Vagina (tissue), 2 donors: ENCODE data around the gene TUG1. TPM values are rescaled to one million over a fixed set of nuclear protein-coding genes. Genes with fewer than 3 reads are reported as not detected.

Source experiments
- DNase-seq, 2 donors: peaks; one replicate each; pipeline ENCODE4 v3.0.0-alpha.2; 2017; ENCODE audit errors: extremely low spot score in 2 of 2
- H3K27ac ChIP-seq: fragments of 200-600 bp; sonication (generic); one replicate; pipeline ENCODE4 v1.5.1; 2019
- H3K27me3 ChIP-seq: fragments of 200-600 bp; sonication (generic); one replicate; pipeline ENCODE4 v1.5.1; 2019
- H3K36me3 ChIP-seq, 2 donors: fragments of 200-600 bp; sonication (generic); one replicate each; pipeline ENCODE4 v1.5.1; 2017 to 2019
- H3K4me1 ChIP-seq: fragments of 200-600 bp; sonication (generic); one replicate; pipeline ENCODE4 v1.5.1; 2019
- H3K4me3 ChIP-seq, 2 donors: fragments of 200-600 bp; sonication (generic); 1 replicate in 1 of 2; 2 replicates in 1 of 2; pipeline ENCODE4 v1.5.1; 2016 to 2019
- H3K9me3 ChIP-seq: fragments of 200-600 bp; sonication (generic); one replicate; pipeline ENCODE4 v1.5.1; 2019
- POLR2A ChIP-seq, 2 donors: fragments of 450-650 bp; IDR thresholded peaks; one replicate each; pipeline ENCODE4 v1.6.1; 2017; ENCODE audit warnings: antibody characterized with exemption in 2 of 2, mild to moderate bottlenecking in 2 of 2, moderate library complexity in 2 of 2
- POLR2AphosphoS5 ChIP-seq, 2 donors: sonication (generic); formaldehyde crosslinking; IDR thresholded peaks; one replicate each; pipeline ENCODE4 v1.9.0; 2017; ENCODE audit warnings: antibody characterized with exemption in 2 of 2, mild to moderate bottlenecking in 2 of 2, low read depth in 1 of 2; ENCODE audit not compliant: insufficient read depth in 1 of 2
- intact Hi-C: fragments of 100-400 bp; cut with DNase I; formaldehyde crosslinking; loops from one replicate; pipeline ENCODE4 v1.15.1; 2023
- total RNA-seq: library from RNA; depleted of rRNA; stranded (reverse); fragments of >200 nt; gene quantifications from one replicate; pipeline ENCODE4 v1.2.3, GENCODE V29; 2016
- TF ChIP-seq, protein P1 (sequence below), 3 experiments: fragments of 450-650 bp in 2 of 3; fragments of 200-600 bp in 1 of 3; sonication (generic) in 1 of 3; IDR thresholded peaks; one replicate each; pipeline ENCODE4 v1.5.1; 2017 to 2019; ENCODE audit warnings: antibody characterized with exemption in 3 of 3, mild to moderate bottlenecking in 2 of 3, moderate library complexity in 2 of 3

Gene TUG1
- total RNA-seq, 1 donor from 2014 or later, result 85.0 TPM

DNA sequence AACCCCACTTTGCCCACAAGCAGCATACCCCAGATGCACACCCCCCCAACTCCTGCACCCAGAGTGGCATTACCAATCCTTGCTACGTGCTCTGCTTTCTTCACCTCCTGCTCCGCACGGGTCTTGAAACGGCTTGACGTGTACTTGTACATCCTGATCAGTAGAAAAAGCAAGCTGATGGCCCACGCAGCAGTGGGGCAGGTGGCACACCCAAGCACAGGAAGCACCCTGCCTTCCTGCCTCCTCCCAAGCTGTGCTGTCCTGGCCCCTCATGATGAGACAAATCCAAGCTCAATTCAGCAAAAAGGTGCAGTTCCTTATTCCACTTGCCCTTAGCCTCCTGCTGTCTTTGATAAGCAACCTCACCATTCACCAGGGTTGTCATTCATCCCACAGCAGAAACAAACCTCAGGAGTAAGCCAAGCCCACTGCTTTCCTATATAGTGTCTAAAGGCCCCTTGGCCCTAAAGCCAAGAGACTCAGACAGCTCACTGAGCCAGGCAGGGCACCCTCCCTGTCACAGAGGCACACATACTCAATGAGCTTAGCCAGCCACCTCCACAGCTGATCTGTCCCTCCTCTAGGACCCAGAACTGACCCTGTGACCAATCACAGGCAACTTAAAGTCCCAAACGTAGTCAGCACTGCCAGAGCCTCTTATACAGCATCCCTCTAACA, 28.2 kb upstream of the TUG1 start:
- intact Hi-C loops, result no loop called here
- Histone ChIP-seq H3K36me3 (peaks cover 0 to 93% of the 10 kb centered on the region in 2 donors), H3K27ac (no peak overlapping the region), H3K27me3 (no peaks in the 10 kb centered on the region), H3K4me3 (no peak overlapping the region), H3K4me1 (no peaks in the 10 kb centered on the region), H3K9me3 (no peaks in the 10 kb centered on the region)
- no peak for DNase-seq
- TF ChIP-seq, protein P1, sequence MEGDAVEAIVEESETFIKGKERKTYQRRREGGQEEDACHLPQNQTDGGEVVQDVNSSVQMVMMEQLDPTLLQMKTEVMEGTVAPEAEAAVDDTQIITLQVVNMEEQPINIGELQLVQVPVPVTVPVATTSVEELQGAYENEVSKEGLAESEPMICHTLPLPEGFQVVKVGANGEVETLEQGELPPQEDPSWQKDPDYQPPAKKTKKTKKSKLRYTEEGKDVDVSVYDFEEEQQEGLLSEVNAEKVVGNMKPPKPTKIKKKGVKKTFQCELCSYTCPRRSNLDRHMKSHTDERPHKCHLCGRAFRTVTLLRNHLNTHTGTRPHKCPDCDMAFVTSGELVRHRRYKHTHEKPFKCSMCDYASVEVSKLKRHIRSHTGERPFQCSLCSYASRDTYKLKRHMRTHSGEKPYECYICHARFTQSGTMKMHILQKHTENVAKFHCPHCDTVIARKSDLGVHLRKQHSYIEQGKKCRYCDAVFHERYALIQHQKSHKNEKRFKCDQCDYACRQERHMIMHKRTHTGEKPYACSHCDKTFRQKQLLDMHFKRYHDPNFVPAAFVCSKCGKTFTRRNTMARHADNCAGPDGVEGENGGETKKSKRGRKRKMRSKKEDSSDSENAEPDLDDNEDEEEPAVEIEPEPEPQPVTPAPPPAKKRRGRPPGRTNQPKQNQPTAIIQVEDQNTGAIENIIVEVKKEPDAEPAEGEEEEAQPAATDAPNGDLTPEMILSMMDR (IDR thresholded peaks at IDR 0.05), result no peak
- no peak for TF ChIP-seq POLR2AphosphoS5 (IDR thresholded peaks at IDR 0.05; ENCODE audit: insufficient read depth in 1 of 2, low read depth in 1 of 2)
- no peak for TF ChIP-seq POLR2A (IDR thresholded peaks at IDR 0.05)

DNA sequence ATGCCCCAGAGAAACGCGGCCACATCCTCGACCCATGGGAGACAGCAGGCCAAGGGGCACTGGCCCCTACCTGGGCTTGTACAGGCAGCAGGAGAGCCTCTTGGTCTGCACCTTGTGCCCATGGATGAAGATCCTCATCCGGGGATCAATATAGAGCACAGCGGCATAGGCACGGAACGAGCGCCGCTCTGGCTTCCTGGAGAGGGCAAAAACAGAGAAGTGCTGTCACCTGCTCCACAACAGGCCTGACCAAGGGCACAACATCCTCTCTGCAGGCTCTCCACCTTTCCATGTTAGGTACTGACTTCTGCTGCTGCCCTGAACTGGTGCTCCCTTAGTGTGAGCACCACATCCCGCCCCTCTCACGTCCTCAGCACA, 27.7 kb upstream of the TUG1 start:
- H3K9me3 ChIP-seq, result no peaks in the 10 kb centered on the region
- peaks cover 0 to 94% of the 10 kb centered on the region in 2 donors for H3K36me3 ChIP-seq
- no peaks in the 10 kb centered on the region for H3K27me3 ChIP-seq
- TF ChIP-seq, protein P1 (IDR thresholded peaks at IDR 0.05), result no peak
- DNase-seq, result no peak
- peaks cover under 1% of the 10 kb centered on the region for H3K4me1 ChIP-seq
- intact Hi-C loops, result no loop called here
- H3K27ac ChIP-seq, result no peak overlapping the region
- H3K4me3 ChIP-seq, result no peak overlapping the region

DNA sequence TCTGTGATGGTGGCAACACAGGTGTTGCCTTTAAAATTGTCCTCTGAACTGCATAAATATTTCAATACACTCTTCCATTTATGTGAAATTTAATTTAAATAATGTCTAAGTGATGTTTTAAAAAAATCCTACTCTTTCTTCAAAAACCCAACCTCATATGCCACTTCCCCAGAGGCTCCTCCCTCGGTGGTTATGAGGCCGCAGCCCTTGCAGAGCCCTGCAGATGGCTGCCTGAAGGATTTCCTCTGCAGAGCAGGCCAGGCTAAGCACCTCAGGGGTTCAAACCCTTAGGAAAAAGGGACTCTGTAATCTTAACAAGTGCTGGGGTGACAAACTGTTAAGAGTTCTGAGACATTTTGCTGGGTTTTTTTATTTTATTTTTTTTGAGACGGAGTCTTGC, 25.7 kb upstream of the TUG1 start:
- TF ChIP-seq, protein P1 (IDR thresholded peaks at IDR 0.05), result no peak
- TF ChIP-seq POLR2AphosphoS5 (IDR thresholded peaks at IDR 0.05; ENCODE audit: insufficient read depth in 1 of 2, low read depth in 1 of 2) (no peak), POLR2A (IDR thresholded peaks at IDR 0.05) (no peak)
- intact Hi-C loops, result no loop called here
- DNase-seq, result no peak
- no peaks in the 10 kb centered on the region for H3K9me3 ChIP-seq
- H3K4me1 ChIP-seq, result peaks cover 21% of the 10 kb centered on the region
- H3K27me3 ChIP-seq, result no peaks in the 10 kb centered on the region
- H3K27ac ChIP-seq, result no peak overlapping the region
- no peak overlapping the region for H3K4me3 ChIP-seq
- peaks cover 0 to 77% of the 10 kb centered on the region in 2 donors for H3K36me3 ChIP-seq

DNA sequence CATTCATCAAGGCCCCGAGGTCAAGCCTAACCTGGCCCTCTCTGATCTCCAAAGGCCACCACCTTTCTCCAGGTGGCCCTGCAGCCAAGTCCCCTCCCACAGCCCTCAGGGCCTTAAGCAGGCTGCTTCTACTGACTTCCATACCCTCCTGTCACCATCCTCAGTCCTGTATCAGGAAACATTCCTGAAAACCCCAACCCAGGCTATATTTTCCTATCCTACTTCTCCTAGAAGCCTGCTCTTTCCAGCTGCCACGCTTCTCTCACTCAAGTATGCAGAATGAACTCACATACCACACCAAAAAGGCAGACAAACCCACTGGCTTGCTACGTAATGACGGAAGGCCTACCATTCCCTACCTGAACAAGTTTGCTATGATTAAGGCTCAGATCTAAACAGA, 24.1 kb upstream of the TUG1 start:
- peaks cover 32% of the 10 kb centered on the region for H3K4me1 ChIP-seq
- TF ChIP-seq POLR2AphosphoS5 (IDR thresholded peaks at IDR 0.05; ENCODE audit: insufficient read depth in 1 of 2, low read depth in 1 of 2) (no peak), POLR2A (IDR thresholded peaks at IDR 0.05) (no peak)
- TF ChIP-seq, protein P1 (IDR thresholded peaks at IDR 0.05), result no peak
- no peaks in the 10 kb centered on the region for H3K9me3 ChIP-seq
- DNase-seq, result no peak
- no peak overlapping the region for H3K4me3 ChIP-seq
- peaks cover 0 to 80% of the 10 kb centered on the region in 2 donors for H3K36me3 ChIP-seq
- intact Hi-C loops, result no loop called here
- H3K27ac ChIP-seq, result no peak overlapping the region
- H3K27me3 ChIP-seq, result no peaks in the 10 kb centered on the region

DNA sequence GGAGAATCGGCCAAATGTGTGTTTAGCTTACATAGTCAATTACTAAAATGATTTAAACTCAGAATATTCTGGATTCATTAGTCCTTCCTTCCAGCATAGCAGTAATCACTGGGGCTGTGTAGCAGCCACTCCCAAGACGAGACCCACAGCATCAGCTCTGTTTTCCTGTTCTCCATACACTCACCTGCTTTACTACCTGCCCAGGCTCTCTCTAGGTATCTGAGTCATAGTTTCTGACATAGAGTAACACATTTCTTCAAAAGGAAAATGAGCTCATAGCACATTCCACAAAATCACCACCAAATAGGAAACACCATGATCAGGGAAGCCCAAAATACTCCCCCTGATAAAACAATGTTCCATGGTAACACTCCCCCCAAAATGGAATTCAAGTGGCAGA, 23.4 kb upstream of the TUG1 start:
- DNase-seq, result no peak
- H3K27ac ChIP-seq, result no peak overlapping the region
- H3K4me1 ChIP-seq, result peaks cover 32% of the 10 kb centered on the region
- intact Hi-C loops, result no loop called here
- H3K4me3 ChIP-seq, result no peak overlapping the region
- peaks cover 0 to 73% of the 10 kb centered on the region in 2 donors for H3K36me3 ChIP-seq
- no peaks in the 10 kb centered on the region for H3K27me3 ChIP-seq
- H3K9me3 ChIP-seq, result no peaks in the 10 kb centered on the region
- TF ChIP-seq, protein P1 (IDR thresholded peaks at IDR 0.05), result no peak
- TF ChIP-seq POLR2AphosphoS5 (IDR thresholded peaks at IDR 0.05; ENCODE audit: insufficient read depth in 1 of 2, low read depth in 1 of 2) (no peak), POLR2A (IDR thresholded peaks at IDR 0.05) (no peak)
